Activated T-helper 1 cell treated with anti-CD3 and anti-CD28 coated beads, Interleukin-2, amount 50 U/mL, for 16 hours (primary cell): ENCODE results near the gene PCDH20.
"Not testable (repeated sequence)": the region's sequence is repeated elsewhere in the genome, so short reads cannot be mapped to it uniquely, and the experiment has no call there.

Source experiments
- DNase-seq, 2 donors: peaks; one replicate each; pipeline ENCODE4 v3.0.0-alpha.2; 2020; ENCODE audit warnings: low read depth in 1 of 2, low spot score in 1 of 2

The PCDH20 gene, protein sequence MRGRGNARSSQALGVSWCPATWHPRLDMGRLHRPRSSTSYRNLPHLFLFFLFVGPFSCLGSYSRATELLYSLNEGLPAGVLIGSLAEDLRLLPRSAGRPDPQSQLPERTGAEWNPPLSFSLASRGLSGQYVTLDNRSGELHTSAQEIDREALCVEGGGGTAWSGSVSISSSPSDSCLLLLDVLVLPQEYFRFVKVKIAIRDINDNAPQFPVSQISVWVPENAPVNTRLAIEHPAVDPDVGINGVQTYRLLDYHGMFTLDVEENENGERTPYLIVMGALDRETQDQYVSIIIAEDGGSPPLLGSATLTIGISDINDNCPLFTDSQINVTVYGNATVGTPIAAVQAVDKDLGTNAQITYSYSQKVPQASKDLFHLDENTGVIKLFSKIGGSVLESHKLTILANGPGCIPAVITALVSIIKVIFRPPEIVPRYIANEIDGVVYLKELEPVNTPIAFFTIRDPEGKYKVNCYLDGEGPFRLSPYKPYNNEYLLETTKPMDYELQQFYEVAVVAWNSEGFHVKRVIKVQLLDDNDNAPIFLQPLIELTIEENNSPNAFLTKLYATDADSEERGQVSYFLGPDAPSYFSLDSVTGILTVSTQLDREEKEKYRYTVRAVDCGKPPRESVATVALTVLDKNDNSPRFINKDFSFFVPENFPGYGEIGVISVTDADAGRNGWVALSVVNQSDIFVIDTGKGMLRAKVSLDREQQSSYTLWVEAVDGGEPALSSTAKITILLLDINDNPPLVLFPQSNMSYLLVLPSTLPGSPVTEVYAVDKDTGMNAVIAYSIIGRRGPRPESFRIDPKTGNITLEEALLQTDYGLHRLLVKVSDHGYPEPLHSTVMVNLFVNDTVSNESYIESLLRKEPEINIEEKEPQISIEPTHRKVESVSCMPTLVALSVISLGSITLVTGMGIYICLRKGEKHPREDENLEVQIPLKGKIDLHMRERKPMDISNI

GRCh38 chr13:61415749-61416148 is at the start of gene PCDH20:
Gene PCDH20 (minus strand): TSS chr13:61415849. CDS start chr13:61415158, 691 bp downstream.
- no peak for DNase-seq

DNA sequence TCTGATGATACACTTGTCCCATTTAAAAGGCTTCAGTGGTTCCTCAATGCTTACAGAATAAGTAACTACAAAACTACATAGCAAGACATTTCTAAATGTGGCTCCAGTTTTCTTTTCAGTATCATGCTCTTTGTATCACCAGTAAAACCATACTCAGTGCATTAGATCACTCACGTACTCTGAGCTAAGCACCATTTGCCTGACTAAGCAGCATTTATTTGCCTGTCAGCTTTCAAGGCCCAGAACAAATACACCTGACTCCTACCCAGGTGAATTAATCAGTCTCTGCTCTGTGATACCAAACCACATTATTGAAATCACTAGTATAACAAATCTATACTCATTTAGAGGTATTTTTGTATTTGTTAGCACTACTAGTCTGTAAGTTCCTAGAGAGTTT is 47.4 kb upstream of the PCDH20 start:
- no peak for DNase-seq

GRCh38 chr13:61453121-61453520 is 37.5 kb upstream of the PCDH20 start:
- DNase-seq = no peak

- DNase-seq = no peak
Measured at GRCh38 chr13:61432029-61432428, 16.4 kb upstream of the PCDH20 start.

GRCh38 chr13:61423915-61424314 is 8.3 kb upstream of the PCDH20 start:
- no peak for DNase-seq

DNA sequence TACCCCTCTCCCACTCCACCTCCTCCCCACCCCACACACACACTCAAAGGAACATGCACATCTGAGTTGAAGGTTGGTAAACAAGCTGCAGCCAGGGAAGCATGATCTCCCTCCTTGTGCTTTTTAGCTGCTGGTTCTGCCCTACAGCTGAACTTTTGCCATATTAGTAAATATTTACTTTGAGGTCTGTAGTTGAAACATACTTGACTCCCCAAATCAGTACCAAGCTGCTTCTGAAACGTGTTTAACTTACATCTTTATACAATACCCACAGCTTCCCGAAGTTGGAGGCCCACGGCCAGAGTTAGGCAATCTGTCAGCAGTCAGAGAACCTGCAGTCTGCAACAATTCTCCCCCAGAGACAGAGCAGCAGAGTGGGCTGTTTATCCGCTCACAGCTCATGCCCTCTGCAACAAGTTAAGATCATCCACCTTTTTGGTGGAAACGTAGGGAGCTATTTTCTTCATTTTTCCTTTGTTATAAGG is 1.5 kb upstream of the PCDH20 start:
- DNase-seq = no peak

GRCh38 chr13:61415058-61415721 is 459 bp downstream of the PCDH20 start:
- no peak for DNase-seq

GRCh38 chr13:61414686-61415057 is 977 bp downstream of the PCDH20 start:
- no peak for DNase-seq

DNA sequence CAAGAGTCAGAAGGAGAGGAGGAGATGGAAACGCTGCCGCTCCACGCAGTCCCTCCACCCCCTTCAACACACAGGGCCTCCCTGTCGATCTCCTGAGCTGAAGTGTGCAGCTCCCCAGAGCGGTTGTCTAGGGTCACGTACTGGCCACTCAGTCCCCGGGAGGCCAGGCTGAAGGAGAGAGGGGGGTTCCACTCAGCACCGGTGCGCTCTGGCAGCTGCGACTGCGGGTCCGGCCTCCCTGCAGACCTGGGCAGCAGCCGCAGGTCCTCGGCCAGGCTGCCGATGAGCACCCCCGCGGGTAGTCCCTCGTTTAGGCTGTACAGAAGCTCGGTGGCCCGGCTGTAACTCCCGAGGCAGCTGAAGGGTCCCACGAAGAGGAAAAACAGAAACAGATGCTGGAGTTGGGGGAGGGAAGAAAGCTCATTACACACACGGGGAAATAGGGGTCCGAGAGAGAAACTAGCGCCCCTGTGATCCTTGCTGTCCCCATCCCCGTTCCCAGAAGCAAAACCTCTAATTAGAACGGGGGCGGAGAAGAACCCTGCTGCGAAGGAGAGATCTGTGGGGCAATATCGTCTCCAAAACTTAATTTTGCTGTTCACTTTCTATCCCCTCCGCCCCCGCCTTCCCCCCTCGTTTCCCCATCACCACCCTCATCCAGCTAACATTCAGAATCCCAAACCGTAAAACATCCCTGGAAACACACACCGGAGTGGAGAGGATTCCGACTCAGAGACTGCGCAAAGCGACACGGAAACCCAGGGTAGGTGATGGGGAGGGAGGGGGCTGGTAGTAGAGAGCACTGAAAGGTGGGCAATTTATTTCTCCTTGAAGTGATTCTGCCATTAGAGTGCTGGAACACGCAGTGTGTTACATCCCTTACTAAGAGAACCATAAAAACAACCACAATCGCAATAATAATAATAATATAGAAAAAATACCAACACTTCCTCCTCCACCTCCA is 1.8 kb downstream of the PCDH20 start:
- DNase-seq = no peak

DNA sequence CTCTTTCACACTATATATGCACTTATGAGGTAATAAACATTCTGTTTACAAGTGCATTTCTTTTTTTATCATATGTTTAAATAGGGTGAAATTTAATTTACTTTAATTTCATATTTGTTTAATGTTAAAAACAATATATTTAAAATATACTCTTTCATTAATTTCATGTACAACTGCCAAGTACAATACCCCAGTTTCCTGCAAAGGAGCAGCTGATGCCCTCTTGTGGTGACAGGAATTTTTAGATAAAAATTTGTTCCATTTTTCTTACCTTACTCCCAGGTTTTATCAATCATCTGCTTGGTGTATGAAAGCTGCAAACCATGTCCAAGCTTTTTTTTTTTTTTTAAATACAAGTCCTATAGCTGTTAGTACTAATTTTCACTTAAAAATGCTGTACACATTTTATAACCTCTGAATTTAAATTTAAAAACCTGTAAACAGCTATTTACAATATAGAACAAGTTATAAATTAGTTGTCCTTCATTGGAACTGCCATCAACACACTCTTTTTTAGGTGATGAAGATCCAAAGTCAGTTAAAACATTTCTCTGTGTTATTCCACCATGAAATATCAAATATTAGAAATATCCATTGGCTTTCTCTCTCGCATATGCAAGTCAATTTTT is 4.9 kb downstream of the PCDH20 start:
- DNase-seq = no peak

- no peak for DNase-seq
Measured at GRCh38 chr13:61410266-61410665, 5.4 kb downstream of the PCDH20 start.

- no peak for DNase-seq
Measured at GRCh38 chr13:61408571-61408970, 7.1 kb downstream of the PCDH20 start.

DNA sequence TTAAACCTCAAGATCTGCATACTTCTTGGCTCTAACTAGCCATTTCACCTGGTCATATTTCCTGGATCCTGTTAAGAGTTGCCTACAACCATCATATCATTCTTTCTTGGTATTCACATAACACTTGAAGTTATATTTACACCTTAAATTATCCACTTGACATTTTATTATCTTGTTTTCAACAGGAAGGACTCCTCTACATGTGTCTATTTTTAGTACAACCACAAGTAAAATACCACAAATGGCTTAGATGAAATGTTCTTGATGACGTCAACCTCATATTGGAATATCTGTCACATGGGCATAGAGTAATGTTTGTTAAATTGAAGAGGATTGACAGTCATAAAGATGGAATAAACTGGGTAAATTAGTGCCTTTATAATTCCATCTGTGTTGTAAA is 9.4 kb downstream of the PCDH20 start:
- no peak for DNase-seq

DNA sequence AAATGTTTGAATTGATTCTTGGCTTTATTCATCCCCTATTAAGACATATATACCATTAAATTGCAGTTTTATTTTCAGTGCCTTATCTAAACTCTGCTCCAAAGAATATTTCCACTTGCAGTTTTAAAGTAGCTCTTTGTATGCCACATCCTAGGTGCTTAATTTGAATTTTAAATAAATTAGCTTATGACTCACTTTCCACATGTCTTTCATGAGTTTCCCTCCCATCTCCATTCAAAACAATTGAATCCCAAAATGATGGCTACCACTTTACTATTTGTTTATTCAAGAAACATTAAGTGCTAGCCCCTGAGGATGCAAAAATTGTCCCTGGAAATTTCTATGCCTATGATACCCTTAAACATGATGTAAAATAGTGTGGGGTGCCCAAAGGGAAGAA is 19.5 kb downstream of the PCDH20 start:
- no peak for DNase-seq

DNA sequence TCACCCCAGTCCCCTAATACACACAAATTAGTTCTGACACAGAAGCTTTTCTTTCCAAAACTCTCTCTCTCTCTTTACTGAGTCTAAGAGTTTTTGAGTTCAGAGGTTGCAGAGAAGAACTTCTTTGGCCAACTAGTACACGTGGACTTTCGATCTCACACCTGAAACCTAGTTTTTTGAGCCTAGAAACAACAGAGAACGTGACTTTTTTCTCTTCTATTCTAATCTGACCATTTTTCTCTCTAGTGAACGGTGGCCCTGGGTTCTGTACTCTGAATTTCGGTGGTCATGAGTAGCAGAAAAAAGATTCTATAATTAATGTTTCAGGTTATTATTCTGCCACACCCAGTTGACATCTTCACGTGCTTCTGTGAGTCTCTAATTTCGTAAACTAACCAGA is 24.2 kb downstream of the PCDH20 start:
- no peak for DNase-seq

DNA sequence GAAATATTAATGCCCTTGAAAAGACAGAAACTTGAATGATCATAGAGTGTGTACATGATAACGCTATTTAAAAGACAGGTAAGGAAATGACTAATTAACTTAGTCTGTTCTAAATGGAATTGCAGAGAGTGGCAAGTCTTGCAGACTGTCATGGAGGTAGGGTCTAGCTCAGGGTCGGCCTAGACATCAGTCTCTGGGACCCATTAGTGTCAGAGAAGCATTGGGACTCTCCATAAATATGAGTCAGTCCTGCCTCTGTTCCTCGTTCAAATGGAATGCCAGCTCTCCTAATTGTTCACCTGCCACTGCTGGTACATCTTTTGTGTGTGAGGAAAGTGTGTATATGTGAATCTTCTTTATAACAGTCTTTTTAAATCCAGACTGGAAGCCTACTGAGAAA is 28.0 kb downstream of the PCDH20 start:
- DNase-seq = no peak

DNA sequence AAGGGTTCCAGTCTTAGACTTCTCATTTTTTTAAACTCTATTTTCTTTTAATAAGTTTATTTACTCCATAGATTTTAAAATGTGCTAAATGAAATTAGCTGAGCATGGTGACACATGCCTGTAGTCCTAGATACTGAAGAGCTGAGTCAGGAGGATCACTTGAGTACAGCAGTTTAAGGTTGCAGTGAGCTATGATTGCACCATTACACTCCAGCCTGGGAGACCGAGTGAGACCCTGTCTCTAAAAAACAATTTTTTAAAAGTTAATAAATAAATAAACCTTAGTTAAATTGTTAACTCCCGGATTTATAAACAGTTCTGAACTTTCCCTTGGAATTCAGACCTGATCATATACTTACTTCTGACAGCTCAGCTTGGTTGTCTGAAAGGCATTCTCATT is 32.5 kb downstream of the PCDH20 start:
- DNase-seq = no peak

- DNase-seq = no peak
Measured at GRCh38 chr13:61370520-61370919, 45.1 kb downstream of the PCDH20 start.

- DNase-seq = not testable (repeated sequence)
Measured at GRCh38 chr13:61364690-61365089, 51.0 kb downstream of the PCDH20 start.

DNA sequence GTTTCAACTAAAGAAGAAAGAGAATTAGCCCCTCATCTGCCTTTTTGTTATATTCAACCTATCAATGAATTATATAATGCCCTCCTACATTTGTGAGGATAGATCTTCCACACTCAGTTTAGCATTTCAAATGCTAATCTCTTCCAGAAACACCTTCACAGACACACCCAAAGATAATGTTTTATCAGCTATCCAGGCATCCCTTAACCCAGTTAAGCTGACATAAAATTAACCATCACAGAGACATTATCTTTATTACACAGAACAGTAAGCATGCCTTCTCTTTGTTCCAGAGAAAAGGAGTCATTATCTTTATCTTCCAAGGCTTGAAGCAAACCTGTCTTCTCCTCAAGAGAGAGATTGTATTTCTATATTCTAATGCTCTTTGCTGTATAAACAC is 53.1 kb downstream of the PCDH20 start:
- DNase-seq = no peak
